ENCODE measurements around the gene WNK1. TPM values are rescaled to one million over a fixed set of nuclear protein-coding genes. Genes with fewer than 3 reads are reported as not detected.
"Not testable (repeated sequence)": the region's sequence is repeated elsewhere in the genome, so short reads cannot be mapped to it uniquely, and the experiment has no call there.

The WNK1 gene
- polyA plus RNA-seq, 4 donors, result 12.7 to 48.4 (median 20.2) TPM

DNA sequence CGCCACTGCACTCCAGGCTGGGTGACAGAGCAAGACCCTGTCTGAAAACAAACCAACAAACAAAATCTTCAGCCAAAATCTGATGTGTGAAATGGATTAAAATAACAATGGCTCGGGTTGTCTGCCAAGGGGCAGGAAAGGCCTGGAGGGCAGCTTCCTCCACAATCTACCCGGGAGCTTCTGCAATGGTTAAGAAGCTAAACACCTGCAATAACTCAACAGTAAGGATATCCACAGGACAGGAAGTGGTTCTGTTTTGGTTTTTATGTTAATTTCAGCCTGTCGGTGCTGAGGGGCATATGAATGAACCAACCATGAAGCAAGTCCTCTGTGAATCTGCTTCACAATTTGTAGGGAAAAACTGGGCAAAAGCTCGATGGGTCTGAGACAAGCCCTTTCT is 162.7 kb downstream of the WNK1 start:
- 62 to 84% (median 71%) methylated on average over 5 of the region's 5 CpGs for WGBS, 3 donors
- Histone ChIP-seq H3K36me3 (ENCODE audit: control insufficient read depth in 3 of 3, insufficient read depth in 2 of 3, low read depth in 1 of 3, low read length in 3 of 3) (peaks cover 10 to 66% (median 11%) of the 10 kb centered on the region in 3 donors), H3K27ac (ENCODE audit: low read depth in 1 of 3, low read length in 2 of 3) (peak overlapping the region in 1 of 3 donors; percentile 45), H3K4me1 (ENCODE audit: control insufficient read depth in 3 of 3, insufficient read depth in 2 of 3, low read depth in 1 of 3, low read length in 2 of 3) (no peaks in the 10 kb centered on the region), H3K27me3 (ENCODE audit: control insufficient read depth in 3 of 3, insufficient read depth in 3 of 3, low read length in 3 of 3) (no peaks in the 10 kb centered on the region), H3K4me3 (ENCODE audit: low read depth in 1 of 3, low read length in 3 of 3) (no peak overlapping the region), H3K9me3 (ENCODE audit: control insufficient read depth in 2 of 2, insufficient read depth in 1 of 2, low read depth in 1 of 2, low read length in 1 of 2) (no peaks in the 10 kb centered on the region)
- FAIRE-seq (no peak), DNase-seq (peak in 1 of 2 donors; percentile 9)

DNA sequence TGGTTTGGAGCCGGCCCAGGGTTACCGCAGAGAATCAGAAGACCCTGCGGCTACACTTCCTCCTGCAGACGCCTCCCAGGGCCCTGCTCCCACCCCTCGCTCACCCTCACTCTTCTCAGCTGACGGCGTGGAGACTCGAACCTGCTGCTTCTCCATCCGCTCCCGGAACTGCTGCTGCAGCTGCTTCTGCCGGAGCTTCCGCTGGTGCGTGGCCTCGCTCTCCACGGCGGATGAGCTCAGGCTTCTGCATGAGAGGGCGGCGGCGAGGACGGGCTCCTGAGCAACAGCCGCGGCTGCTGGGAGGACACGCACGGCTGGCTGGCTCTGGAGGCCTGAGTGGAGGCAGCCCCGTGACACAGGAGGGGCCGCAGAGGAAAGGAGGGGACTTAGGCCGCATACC is 163.9 kb downstream of the WNK1 start:
- Histone ChIP-seq H3K4me3 (ENCODE audit: low read depth in 1 of 3, low read length in 3 of 3) (no peak overlapping the region), H3K36me3 (ENCODE audit: control insufficient read depth in 3 of 3, insufficient read depth in 2 of 3, low read depth in 1 of 3, low read length in 3 of 3) (peaks cover 8 to 67% (median 11%) of the 10 kb centered on the region in 3 donors), H3K9me3 (ENCODE audit: control insufficient read depth in 2 of 2, insufficient read depth in 1 of 2, low read depth in 1 of 2, low read length in 1 of 2) (no peaks in the 10 kb centered on the region), H3K27ac (ENCODE audit: low read depth in 1 of 3, low read length in 2 of 3) (no peak overlapping the region), H3K4me1 (ENCODE audit: control insufficient read depth in 3 of 3, insufficient read depth in 2 of 3, low read depth in 1 of 3, low read length in 2 of 3) (no peaks in the 10 kb centered on the region), H3K27me3 (ENCODE audit: control insufficient read depth in 3 of 3, insufficient read depth in 3 of 3, low read length in 3 of 3) (no peaks in the 10 kb centered on the region)
- DNase-seq (no peak), FAIRE-seq (no peak)
- WGBS, 3 donors, result 86 to 96% (median 87%) methylated on average over 26 to 27 of the region's 27 CpGs

DNA sequence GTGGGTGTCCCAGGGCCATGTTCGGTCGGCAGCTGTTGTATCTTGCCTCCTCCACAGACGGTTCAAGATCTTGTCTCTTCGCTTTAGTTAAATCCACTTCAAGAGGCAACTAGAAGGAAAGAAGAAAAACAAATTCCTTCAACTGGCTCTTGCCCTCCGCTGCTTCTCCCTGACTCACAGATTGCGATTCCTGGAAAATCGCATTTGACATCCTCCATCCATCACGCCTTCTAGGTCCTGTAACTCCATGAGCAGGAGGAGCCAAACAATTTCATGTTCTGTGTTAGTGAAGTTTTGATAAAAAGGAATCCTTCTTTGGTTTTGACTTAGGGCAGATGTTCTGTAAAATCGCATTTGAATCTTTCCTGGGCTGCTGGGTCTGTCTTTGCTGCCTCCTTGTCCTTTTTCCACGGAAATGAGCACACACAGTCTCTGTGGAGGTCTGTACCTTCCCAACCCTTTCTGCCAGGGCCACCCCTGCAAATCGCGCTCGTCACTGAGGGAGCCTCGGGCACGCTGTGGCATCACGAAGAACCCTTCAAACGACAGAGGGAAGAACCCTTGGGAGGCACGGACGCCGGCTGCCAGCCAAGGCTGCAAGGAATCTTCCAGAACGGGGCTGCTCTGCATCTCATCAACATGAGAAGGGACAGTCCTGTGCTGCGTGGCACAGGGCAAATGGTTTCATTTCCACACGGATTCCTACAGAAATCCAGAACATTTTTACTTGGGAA is 164.5 kb downstream of the WNK1 start:
- FAIRE-seq, result no peak
- H3K27ac ChIP-seq (ENCODE audit: low read depth in 1 of 3, low read length in 2 of 3), result no peak overlapping the region
- peaks cover 7 to 66% (median 8%) of the 10 kb centered on the region in 3 donors for H3K36me3 ChIP-seq (ENCODE audit: control insufficient read depth in 3 of 3, insufficient read depth in 2 of 3, low read depth in 1 of 3, low read length in 3 of 3)
- H3K4me3 ChIP-seq (ENCODE audit: low read depth in 1 of 3, low read length in 3 of 3), result no peak overlapping the region
- no peaks in the 10 kb centered on the region for H3K9me3 ChIP-seq (ENCODE audit: control insufficient read depth in 2 of 2, insufficient read depth in 1 of 2, low read depth in 1 of 2, low read length in 1 of 2)
- no peaks in the 10 kb centered on the region for H3K4me1 ChIP-seq (ENCODE audit: control insufficient read depth in 3 of 3, insufficient read depth in 2 of 3, low read depth in 1 of 3, low read length in 2 of 3)
- DNase-seq, result no peak
- H3K27me3 ChIP-seq (ENCODE audit: control insufficient read depth in 3 of 3, insufficient read depth in 3 of 3, low read length in 3 of 3), result no peaks in the 10 kb centered on the region
- WGBS, 3 donors, result 88 to 95% (median 95%) methylated on average over 23 of the region's 23 CpGs

DNA sequence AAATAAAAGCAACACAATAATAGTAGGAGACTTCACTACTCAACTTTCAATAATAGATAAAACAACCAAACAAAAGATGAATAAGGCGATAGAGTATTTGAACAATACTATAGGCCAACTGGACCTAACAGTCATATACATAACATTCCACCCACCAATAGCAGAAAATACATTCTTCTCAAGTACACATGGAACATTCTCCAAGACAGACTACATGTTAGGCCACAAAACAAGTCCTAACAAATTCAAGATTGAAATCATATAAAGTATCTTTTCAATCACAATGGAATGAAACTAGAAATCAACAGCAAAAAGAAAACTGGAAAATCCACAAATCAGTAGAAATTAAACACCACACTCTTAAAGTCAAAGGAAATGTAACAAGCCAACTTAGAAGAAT is 168.3 kb downstream of the WNK1 start:
- Histone ChIP-seq H3K27me3 (ENCODE audit: control insufficient read depth in 3 of 3, insufficient read depth in 3 of 3, low read length in 3 of 3) (no peaks in the 10 kb centered on the region), H3K27ac (ENCODE audit: low read depth in 1 of 3, low read length in 2 of 3) (no peak overlapping the region), H3K4me3 (ENCODE audit: low read depth in 1 of 3, low read length in 3 of 3) (no peak overlapping the region), H3K4me1 (ENCODE audit: control insufficient read depth in 3 of 3, insufficient read depth in 2 of 3, low read depth in 1 of 3, low read length in 2 of 3) (no peaks in the 10 kb centered on the region), H3K9me3 (ENCODE audit: control insufficient read depth in 2 of 2, insufficient read depth in 1 of 2, low read depth in 1 of 2, low read length in 1 of 2) (no peaks in the 10 kb centered on the region), H3K36me3 (ENCODE audit: control insufficient read depth in 3 of 3, insufficient read depth in 2 of 3, low read depth in 1 of 3, low read length in 3 of 3) (peaks cover 11 to 61% (median 17%) of the 10 kb centered on the region in 3 donors)
- WGBS, 3 donors, result 92 to 100% (median 100%) methylated on average over 1 of the region's 1 CpG
- FAIRE-seq (no peak), DNase-seq (no peak)

DNA sequence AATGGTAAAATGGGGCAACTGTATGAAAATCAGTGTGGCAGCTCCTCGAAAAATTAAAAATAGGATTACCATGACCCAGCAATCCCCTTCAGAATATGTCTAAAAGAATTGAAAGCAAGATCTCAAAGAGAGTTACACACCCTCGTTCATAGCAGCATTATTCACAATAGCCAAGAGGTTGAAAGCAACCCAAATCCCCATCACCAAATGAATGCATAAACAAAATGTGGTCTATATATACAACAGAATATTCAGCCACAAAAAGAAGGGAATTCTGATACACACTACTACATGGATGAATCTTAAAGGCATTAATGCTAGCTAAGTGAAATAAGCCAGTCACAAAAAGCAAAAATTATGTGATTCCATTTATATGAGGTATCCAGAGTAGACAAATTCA is 169.9 kb downstream of the WNK1 start:
- Histone ChIP-seq H3K4me1 (ENCODE audit: control insufficient read depth in 3 of 3, insufficient read depth in 2 of 3, low read depth in 1 of 3, low read length in 2 of 3) (no peaks in the 10 kb centered on the region), H3K27me3 (ENCODE audit: control insufficient read depth in 3 of 3, insufficient read depth in 3 of 3, low read length in 3 of 3) (no peaks in the 10 kb centered on the region), H3K27ac (ENCODE audit: low read depth in 1 of 3, low read length in 2 of 3) (no peak overlapping the region), H3K9me3 (ENCODE audit: control insufficient read depth in 2 of 2, insufficient read depth in 1 of 2, low read depth in 1 of 2, low read length in 1 of 2) (no peaks in the 10 kb centered on the region), H3K36me3 (ENCODE audit: control insufficient read depth in 3 of 3, insufficient read depth in 2 of 3, low read depth in 1 of 3, low read length in 3 of 3) (peaks cover 12 to 62% (median 16%) of the 10 kb centered on the region in 3 donors), H3K4me3 (ENCODE audit: low read depth in 1 of 3, low read length in 3 of 3) (no peak overlapping the region)
- FAIRE-seq (no peak), DNase-seq (no peak)
- 76 to 83% (median 82%) methylated on average over 2 of the region's 2 CpGs for WGBS, 3 donors

DNA sequence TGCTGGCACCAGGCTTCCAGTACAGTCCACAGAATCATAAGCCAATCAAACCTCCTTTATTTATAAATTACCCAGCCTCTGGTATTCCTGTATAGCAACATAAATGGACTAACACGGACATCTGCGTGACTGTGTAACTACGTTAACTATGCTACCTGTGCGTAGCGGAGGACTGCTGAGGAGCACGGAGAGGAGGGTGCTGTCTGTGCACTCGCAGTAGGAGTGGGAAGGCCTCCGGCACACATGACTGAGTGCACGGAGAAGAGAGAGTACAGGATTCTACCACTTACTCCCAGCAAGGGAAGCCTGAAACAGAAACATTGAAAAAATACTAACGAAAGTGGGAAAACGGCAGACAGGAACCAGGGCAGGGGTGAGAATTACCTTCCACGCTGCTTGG is 174.3 kb downstream of the WNK1 start:
- no peaks in the 10 kb centered on the region for H3K27me3 ChIP-seq (ENCODE audit: control insufficient read depth in 3 of 3, insufficient read depth in 3 of 3, low read length in 3 of 3)
- H3K4me1 ChIP-seq (ENCODE audit: control insufficient read depth in 3 of 3, insufficient read depth in 2 of 3, low read depth in 1 of 3, low read length in 2 of 3), result no peaks in the 10 kb centered on the region
- H3K9me3 ChIP-seq (ENCODE audit: control insufficient read depth in 2 of 2, insufficient read depth in 1 of 2, low read depth in 1 of 2, low read length in 1 of 2), result no peaks in the 10 kb centered on the region
- H3K4me3 ChIP-seq (ENCODE audit: low read depth in 1 of 3, low read length in 3 of 3), result no peak overlapping the region
- FAIRE-seq, result no peak
- peaks cover 17 to 69% (median 25%) of the 10 kb centered on the region in 3 donors for H3K36me3 ChIP-seq (ENCODE audit: control insufficient read depth in 3 of 3, insufficient read depth in 2 of 3, low read depth in 1 of 3, low read length in 3 of 3)
- DNase-seq, result no peak
- H3K27ac ChIP-seq (ENCODE audit: low read depth in 1 of 3, low read length in 2 of 3), result no peak overlapping the region
- WGBS, 3 donors, result 88 to 89% (median 89%) methylated on average over 12 of the region's 12 CpGs

DNA sequence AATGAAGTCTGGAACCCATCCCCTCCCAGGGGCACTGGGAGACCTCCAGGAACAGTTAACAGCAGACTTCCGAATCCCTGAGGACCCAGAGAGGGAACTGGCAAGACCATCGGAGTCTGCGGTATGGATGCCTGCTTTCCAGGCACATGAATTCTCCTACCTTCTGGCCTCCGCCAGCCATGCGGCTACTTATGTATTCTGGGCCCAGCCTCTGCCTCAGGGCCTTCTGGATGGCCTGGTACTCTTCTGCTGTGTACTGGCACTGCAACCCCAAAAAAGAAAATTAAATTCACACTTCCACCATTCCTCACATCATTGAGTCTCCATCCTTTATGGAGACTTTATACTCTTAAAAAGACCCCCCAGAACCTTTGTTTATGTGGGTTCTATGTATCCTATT is 178.7 kb downstream of the WNK1 start:
- Histone ChIP-seq H3K36me3 (ENCODE audit: control insufficient read depth in 3 of 3, insufficient read depth in 2 of 3, low read depth in 1 of 3, low read length in 3 of 3) (peaks cover 12 to 62% (median 16%) of the 10 kb centered on the region in 3 donors), H3K27ac (ENCODE audit: low read depth in 1 of 3, low read length in 2 of 3) (no peak overlapping the region), H3K27me3 (ENCODE audit: control insufficient read depth in 3 of 3, insufficient read depth in 3 of 3, low read length in 3 of 3) (no peaks in the 10 kb centered on the region), H3K4me3 (ENCODE audit: low read depth in 1 of 3, low read length in 3 of 3) (no peak overlapping the region), H3K4me1 (ENCODE audit: control insufficient read depth in 3 of 3, insufficient read depth in 2 of 3, low read depth in 1 of 3, low read length in 2 of 3) (no peaks in the 10 kb centered on the region), H3K9me3 (ENCODE audit: control insufficient read depth in 2 of 2, insufficient read depth in 1 of 2, low read depth in 1 of 2, low read length in 1 of 2) (no peaks in the 10 kb centered on the region)
- DNase-seq, result no peak
- no peak for FAIRE-seq
- WGBS, 3 donors, result 96 to 99% (median 98%) methylated on average over 5 of the region's 5 CpGs

DNA sequence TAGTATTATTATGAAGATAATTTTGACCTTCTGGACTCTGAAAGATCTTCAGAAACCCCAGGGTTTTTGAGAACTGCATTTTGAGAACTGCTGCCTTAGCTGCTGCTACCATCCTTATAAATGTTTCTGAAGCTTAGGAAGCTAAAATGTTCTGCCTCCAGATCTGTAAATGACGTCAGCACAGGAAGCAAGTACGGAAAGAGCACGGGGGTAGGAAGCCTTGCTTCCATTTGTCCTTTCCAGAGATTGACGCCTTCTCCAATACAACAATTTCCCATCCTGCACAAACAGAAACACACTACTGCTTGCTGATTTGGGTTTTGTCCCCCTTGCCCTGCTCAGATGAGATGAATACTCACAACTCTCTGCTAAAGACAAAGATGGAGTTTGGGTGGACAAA is 179.2 kb downstream of the WNK1 start:
- Histone ChIP-seq H3K27me3 (ENCODE audit: control insufficient read depth in 3 of 3, insufficient read depth in 3 of 3, low read length in 3 of 3) (no peaks in the 10 kb centered on the region), H3K9me3 (ENCODE audit: control insufficient read depth in 2 of 2, insufficient read depth in 1 of 2, low read depth in 1 of 2, low read length in 1 of 2) (no peaks in the 10 kb centered on the region), H3K4me3 (ENCODE audit: low read depth in 1 of 3, low read length in 3 of 3) (no peak overlapping the region), H3K4me1 (ENCODE audit: control insufficient read depth in 3 of 3, insufficient read depth in 2 of 3, low read depth in 1 of 3, low read length in 2 of 3) (no peaks in the 10 kb centered on the region), H3K27ac (ENCODE audit: low read depth in 1 of 3, low read length in 2 of 3) (no peak overlapping the region), H3K36me3 (ENCODE audit: control insufficient read depth in 3 of 3, insufficient read depth in 2 of 3, low read depth in 1 of 3, low read length in 3 of 3) (peaks cover 10 to 58% (median 12%) of the 10 kb centered on the region in 3 donors)
- FAIRE-seq (no peak), DNase-seq (no peak)
- 89 to 97% (median 94%) methylated on average over 4 of the region's 4 CpGs for WGBS, 3 donors

DNA sequence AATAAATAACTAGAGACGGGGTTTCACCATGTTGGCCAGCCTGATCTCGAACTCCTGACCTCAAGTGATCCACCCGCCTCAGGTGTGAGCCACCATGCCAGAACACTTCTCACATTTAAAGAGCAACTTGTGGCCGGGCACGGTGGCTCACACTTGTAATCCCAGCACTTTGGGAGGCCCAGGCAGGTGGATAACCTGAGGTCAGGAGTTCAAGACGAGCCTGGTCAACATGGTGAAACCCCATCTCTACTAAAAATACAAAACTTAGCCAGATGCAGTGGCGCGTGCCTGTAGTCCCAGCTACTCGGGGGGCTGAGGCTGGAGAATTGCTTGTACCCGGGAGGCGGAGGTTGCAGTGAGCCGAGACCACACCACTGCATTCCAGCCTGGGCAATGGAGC is 183.5 kb downstream of the WNK1 start:
- peaks cover 0 to 41% (median 6%) of the 10 kb centered on the region in 3 donors for H3K36me3 ChIP-seq (ENCODE audit: control insufficient read depth in 3 of 3, insufficient read depth in 2 of 3, low read depth in 1 of 3, low read length in 3 of 3)
- not testable (repeated sequence) for H3K4me1 ChIP-seq (ENCODE audit: control insufficient read depth in 3 of 3, insufficient read depth in 2 of 3, low read depth in 1 of 3, low read length in 2 of 3); H3K27me3 ChIP-seq (ENCODE audit: control insufficient read depth in 3 of 3, insufficient read depth in 3 of 3, low read length in 3 of 3); DNase-seq; H3K4me3 ChIP-seq (ENCODE audit: low read depth in 1 of 3, low read length in 3 of 3); H3K27ac ChIP-seq (ENCODE audit: low read depth in 1 of 3, low read length in 2 of 3); FAIRE-seq; H3K9me3 ChIP-seq (ENCODE audit: control insufficient read depth in 2 of 2, insufficient read depth in 1 of 2, low read depth in 1 of 2, low read length in 1 of 2)
- 94 to 97% (median 97%) methylated on average over 12 of the region's 12 CpGs for WGBS, 3 donors
